NCI-H1105 (cell line): ENCODE measurements around the gene UROS.

Source experiments
- DNase-seq: peaks from one replicate; lab custom pipeline; 2025; lab: John Stamatoyannopoulos, UW

UROS gene

GRCh38 chr10:125788156-125789034 lies 34.7 kb downstream of the UROS start:
- DNase-seq = no peak

GRCh38 chr10:125785791-125786190 lies 37.3 kb downstream of the UROS start:
- DNase-seq = no peak

- no peak for DNase-seq
Measured at GRCh38 chr10:125783957-125784356, 39.1 kb downstream of the UROS start.

- no peak for DNase-seq
Measured at GRCh38 chr10:125783408-125783807, 39.6 kb downstream of the UROS start.

- DNase-seq = no peak
Measured at GRCh38 chr10:125782616-125783015, 40.4 kb downstream of the UROS start.

GRCh38 chr10:125782054-125782453 lies 41.0 kb downstream of the UROS start:
- DNase-seq = no peak

- no peak for DNase-seq
Measured at GRCh38 chr10:125781374-125781773, 41.7 kb downstream of the UROS start.

- DNase-seq = no peak
Measured at GRCh38 chr10:125779403-125780327, 43.4 kb downstream of the UROS start.

GRCh38 chr10:125778556-125778955 lies 44.5 kb downstream of the UROS start:
- no peak for DNase-seq

- DNase-seq = no peak
Measured at GRCh38 chr10:125777806-125778205, 45.3 kb downstream of the UROS start.

- no peak for DNase-seq
Measured at GRCh38 chr10:125775491-125776106, 47.5 kb downstream of the UROS start, which contains the start of gene MMP21. Gene MMP21 (minus strand): TSS chr10:125775821. CDS start chr10:125775821, 0 bp downstream.

- no peak for DNase-seq
Measured at GRCh38 chr10:125774581-125775191, 48.4 kb downstream of the UROS start.

- DNase-seq = no peak
Measured at GRCh38 chr10:125773687-125774543, 49.1 kb downstream of the UROS start.

GRCh38 chr10:125772864-125773180 lies 50.2 kb downstream of the UROS start:
- no peak for DNase-seq

GRCh38 chr10:125772112-125772863 lies 50.8 kb downstream of the UROS start:
- DNase-seq = no peak

- no peak for DNase-seq
Measured at GRCh38 chr10:125770844-125771243, 52.2 kb downstream of the UROS start.

- no peak for DNase-seq
Measured at GRCh38 chr10:125769175-125769574, 53.9 kb downstream of the UROS start.

GRCh38 chr10:125768219-125768855 lies 54.7 kb downstream of the UROS start:
- DNase-seq = no peak

- DNase-seq = no peak
Measured at GRCh38 chr10:125766511-125766910, 56.5 kb downstream of the UROS start.

GRCh38 chr10:125765835-125766234 lies 57.2 kb downstream of the UROS start:
- no peak for DNase-seq
